OCI-LY7 (cell line): ENCODE measurements around the gene SIGMAR1. TPM values are rescaled to one million over a fixed set of nuclear protein-coding genes. Genes with fewer than 3 reads are reported as not detected.

Experiments used
- Bru-seq: library from RNA; stranded (reverse); fragments of 400-500 nt; gene quantifications from one replicate; lab custom pipeline; 2021; lab: Mats Ljungman, UMichigan
- BruChase-seq, 2 experiments: library from RNA; stranded (reverse); fragments of 400-500 nt; gene quantifications; one replicate each; lab custom pipeline; 2021; lab: Mats Ljungman, UMichigan
- BruUV-seq: library from RNA; stranded (reverse); fragments of 400-500 nt; replicated peaks from 2 replicates; lab custom pipeline; 2021; lab: Mats Ljungman, UMichigan
- CTCF ChIA-PET: fragments of 300-600 bp; sonication (Branson Sonifier 250); formaldehyde crosslinking; loops from one replicate; lab custom pipeline; 2022; ENCODE audit warnings: antibody characterized with exemption; ENCODE audit not compliant: unreplicated experiment; lab: Charles Lee
- POLR2A ChIA-PET: fragments of 300-600 bp; sonication (Branson Sonifier 250); formaldehyde crosslinking; loops from one replicate; lab custom pipeline; 2022; ENCODE audit warnings: antibody characterized with exemption; lab: Charles Lee
- DNase-seq: peaks from one replicate; pipeline ENCODE4 v3.0.0-alpha.2; 2015; ENCODE audit warnings: low spot score
- H2AFZ ChIP-seq: fragments of 200-600 bp; sonication (generic), shearing (Covaris generic); 2 replicates; pipeline ENCODE4 v1.6.1; 2014; ENCODE audit warnings: mild to moderate bottlenecking, antibody characterized with exemption, low read length, moderate library complexity
- H3K27ac ChIP-seq: fragments of 200-600 bp; sonication (generic); 2 replicates; pipeline ENCODE4 v1.5.1; 2014; ENCODE audit warnings: mixed run types, low read depth, mild to moderate bottlenecking, moderate library complexity, low read length, inconsistent platforms; ENCODE audit not compliant: poor library complexity, severe bottlenecking
- H3K36me3 ChIP-seq: fragments of 200-600 bp; sonication (generic); 2 replicates; pipeline ENCODE4 v1.6.1; 2014; ENCODE audit warnings: mild to moderate bottlenecking, antibody characterized with exemption, low read length, moderate library complexity, mixed read lengths; ENCODE audit not compliant: insufficient read depth
- H3K4me1 ChIP-seq: fragments of 200-600 bp; sonication (generic); 2 replicates; pipeline ENCODE4 v1.5.1; 2014; ENCODE audit warnings: mild to moderate bottlenecking, low read length; ENCODE audit not compliant: insufficient read depth, poor library complexity, severe bottlenecking
- H3K4me2 ChIP-seq: fragments of 200-600 bp; sonication (generic); 2 replicates; pipeline ENCODE4 v1.6.1; 2014; ENCODE audit warnings: mild to moderate bottlenecking, low read length
- H3K4me3 ChIP-seq: fragments of 200-600 bp; sonication (generic); 2 replicates; pipeline ENCODE4 v1.5.1; 2014; ENCODE audit warnings: mild to moderate bottlenecking, low read depth, low read length; ENCODE audit not compliant: poor library complexity, severe bottlenecking
- H3K79me2 ChIP-seq: fragments of 200-600 bp; sonication (generic); 2 replicates; pipeline ENCODE4 v1.6.1; 2016; ENCODE audit warnings: low read depth, mild to moderate bottlenecking, low read length, moderate library complexity, mixed read lengths; ENCODE audit not compliant: insufficient read depth
- H3K9me2 ChIP-seq: fragments of 200-600 bp; sonication (generic); 2 replicates; pipeline ENCODE4 v1.6.1; 2016; ENCODE audit warnings: mild to moderate bottlenecking, low read length, mixed read lengths; ENCODE audit not compliant: insufficient read depth
- H3K9me3 ChIP-seq: fragments of 200-600 bp; sonication (generic); 2 replicates; pipeline ENCODE4 v1.6.1; 2014; ENCODE audit warnings: mild to moderate bottlenecking, mixed run types, low read length, mixed read lengths
- H4K20me1 ChIP-seq: fragments of 200-600 bp; sonication (generic); 2 replicates; pipeline ENCODE4 v1.6.1; 2014; ENCODE audit warnings: mild to moderate bottlenecking, antibody characterized with exemption, low read length, moderate library complexity, mixed read lengths; ENCODE audit not compliant: insufficient read depth
- CTCF ChIP-seq: fragments of 200-600 bp; sonication (generic); conservative IDR thresholded peaks from 2 replicates; pipeline ENCODE4 v1.5.1; 2014; ENCODE audit warnings: mild to moderate bottlenecking, antibody characterized with exemption, low read length, moderate library complexity, mixed read lengths
- EZH2phosphoT487 ChIP-seq: fragments of 200-600 bp; sonication (generic); IDR thresholded peaks from 2 replicates; pipeline ENCODE4 v1.6.1; 2018; ENCODE audit warnings: low read depth, borderline replicate concordance, mild to moderate bottlenecking, mixed run types, antibody characterized with exemption, low read length, moderate library complexity, mixed read lengths
- intact Hi-C: fragments of 100-400 bp; cut with micrococcal nuclease; formaldehyde crosslinking; loops from one replicate; pipeline ENCODE4 v1.10.0; 2022; ENCODE audit not compliant: unreplicated experiment
- long read RNA-seq: library from polyadenylated mRNA; stranded (forward); transcript quantifications from one replicate; pipeline ENCODE4 v2.0.0, GENCODE V29; 2022
- total RNA-seq, 2 experiments: library from RNA; depleted of rRNA in 1 of 2; stranded (reverse); fragments of >200 nt in 1 of 2; shearing (Covaris generic) in 1 of 2; gene quantifications; 2 replicates each; pipeline ENCODE4 v1.2.3, GENCODE V29; 2014 to 2022

SIGMAR1 gene
- total RNA-seq (2014; rRNA removed; shearing (Covaris generic)) = 97.2 and 103 TPM in 2 replicates
- 110 TPM in 2 replicates for total RNA-seq (2022)
- Bru-seq, nascent RNA = percentile 92 among the genes with signal in this experiment
- BruChase-seq, experiment 1, labeled RNA remaining after a 6-hour chase = percentile 96 among the genes with signal in this experiment
- percentile 94 among the genes with signal in this experiment for BruChase-seq, experiment 2, labeled RNA remaining after a 2-hour chase
- long read RNA-seq, transcript SIGMAR1-207 (3 exons, 610 nt) = minor isoform, 8 of 240 reads
- long read RNA-seq, transcript SIGMAR1-201 (4 exons, 1,656 nt) = major isoform, 164 of 240 reads
- long read RNA-seq, transcript SIGMAR1-202 (4 exons, 1,582 nt) = minor isoform, 6 of 240 reads
- long read RNA-seq, transcript SIGMAR1-205 (3 exons, 840 nt) = minor isoform, 5 of 240 reads
- long read RNA-seq, partial matches to known transcripts = 8 of 240 reads
- long read RNA-seq, other reads (novel, unspliced or antisense) = 47 of 240 reads

GRCh38 chr9:34637356-34638137 lies at the start of gene SIGMAR1:
Gene SIGMAR1, minus strand, starts transcription at chr9:34637787. Its CDS starts 90 bp downstream, at chr9:34637697.
- DNase-seq = peak; percentile 96
- no TSS peak for BruUV-seq
- CTCF ChIA-PET = interaction anchor here (0.9 to 4.5 kb wide), 3 partner anchors 10 to 28 kb away, joined by 4 to 35 read pairs (median 4); partner anchors contain the start of genes DCTN3 and GALT
- peak within 1 kb of the TSS; percentile 92 for H3K4me2 ChIP-seq
- peak within 1 kb of the TSS; percentile 86 for H2AFZ ChIP-seq
- POLR2A ChIA-PET = interaction anchor here (0.6 to 7.3 kb wide), 13 partner anchors 10 to 1226 kb away, joined by 3 to 66 read pairs (median 4); partner anchors contain the start of genes DCTN3, GALT and RPP25L
- peak within 1 kb of the TSS; percentile 86 for H3K4me3 ChIP-seq
- peak within 1 kb of the TSS; percentile 48 for H3K27ac ChIP-seq
- H3K9me3 ChIP-seq = no peaks in the 10 kb centered on the region
- no peaks in the 10 kb centered on the region for H3K9me2 ChIP-seq
- H3K4me1 ChIP-seq = peaks cover 24% of the 10 kb centered on the region
- intact Hi-C loops = loop anchor here (1.0 kb wide), 1 partner anchor 9 kb away; the partner anchor contains the start of gene GALT
- peaks cover 21% of the 10 kb centered on the region; the same call in 1 of the 2 replicates for H3K36me3 ChIP-seq
- peaks cover 20% of the 10 kb centered on the region for H3K79me2 ChIP-seq
- TF ChIP-seq CTCF (no peak), EZH2phosphoT487 (no peak)
- H4K20me1 ChIP-seq = no peaks in the 10 kb centered on the region

- TF ChIP-seq CTCF (no peak), EZH2phosphoT487 (no peak)
- BruUV-seq = no TSS peak
- ChIA-PET POLR2A (no interaction called here), CTCF (interaction anchor here (0.6 kb wide), 1 partner anchor 8 kb away, joined by 3 read pairs; no protein-coding TSS in a partner anchor)
- Histone ChIP-seq H3K27ac (no peak overlapping the region), H4K20me1 (no peaks in the 10 kb centered on the region), H3K9me2 (no peaks in the 10 kb centered on the region), H2AFZ (no peak overlapping the region), H3K9me3 (no peaks in the 10 kb centered on the region), H3K79me2 (no peaks in the 10 kb centered on the region), H3K36me3 (no peaks in the 10 kb centered on the region), H3K4me2 (no peak overlapping the region), H3K4me1 (no peaks in the 10 kb centered on the region), H3K4me3 (no peak overlapping the region)
- intact Hi-C loops = no loop called here
- DNase-seq = no peak
Observed at GRCh38 chr9:34686732-34687131, 49.1 kb upstream of the SIGMAR1 start.
